ENCODE measurements around the gene C3orf20. TPM values are rescaled to one million over a fixed set of nuclear protein-coding genes. Genes with fewer than 3 reads are reported as not detected.

The C3orf20 gene
- total and polyA plus RNA-seq, 7 donors, result 0.03 to 0.16 TPM; not detected in 5

DNA sequence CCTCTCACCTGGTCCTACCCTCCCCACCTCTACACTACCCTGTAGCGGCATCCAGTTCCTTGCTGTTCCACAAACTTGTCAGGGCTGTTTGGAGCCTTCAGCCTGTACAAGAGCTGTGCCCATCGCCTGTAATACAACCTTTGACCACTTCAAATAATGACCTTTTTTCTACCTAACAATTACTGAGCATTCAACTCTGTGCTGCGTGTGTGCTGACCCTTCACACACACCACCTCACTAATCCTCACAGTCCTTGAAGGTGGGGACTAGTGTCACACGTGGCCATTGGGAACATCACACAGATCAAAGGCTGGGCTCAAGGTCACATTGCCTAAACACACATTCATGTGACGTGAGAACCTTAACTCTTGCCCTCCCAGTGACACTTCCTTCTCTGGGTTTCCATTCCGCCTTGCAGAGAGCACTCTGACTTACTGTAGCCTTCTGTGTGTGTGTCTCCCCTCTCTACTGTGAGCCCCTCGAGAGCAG, 3.1 kb downstream of the C3orf20 start:
- no peaks in the 10 kb centered on the region for H3K27me3 ChIP-seq
- no peaks in the 10 kb centered on the region for H3K36me3 ChIP-seq
- DNase-seq, result no peak
- TF ChIP-seq POLR2AphosphoS5 (IDR thresholded peaks at IDR 0.05), result no peak
- TF ChIP-seq, protein P1, sequence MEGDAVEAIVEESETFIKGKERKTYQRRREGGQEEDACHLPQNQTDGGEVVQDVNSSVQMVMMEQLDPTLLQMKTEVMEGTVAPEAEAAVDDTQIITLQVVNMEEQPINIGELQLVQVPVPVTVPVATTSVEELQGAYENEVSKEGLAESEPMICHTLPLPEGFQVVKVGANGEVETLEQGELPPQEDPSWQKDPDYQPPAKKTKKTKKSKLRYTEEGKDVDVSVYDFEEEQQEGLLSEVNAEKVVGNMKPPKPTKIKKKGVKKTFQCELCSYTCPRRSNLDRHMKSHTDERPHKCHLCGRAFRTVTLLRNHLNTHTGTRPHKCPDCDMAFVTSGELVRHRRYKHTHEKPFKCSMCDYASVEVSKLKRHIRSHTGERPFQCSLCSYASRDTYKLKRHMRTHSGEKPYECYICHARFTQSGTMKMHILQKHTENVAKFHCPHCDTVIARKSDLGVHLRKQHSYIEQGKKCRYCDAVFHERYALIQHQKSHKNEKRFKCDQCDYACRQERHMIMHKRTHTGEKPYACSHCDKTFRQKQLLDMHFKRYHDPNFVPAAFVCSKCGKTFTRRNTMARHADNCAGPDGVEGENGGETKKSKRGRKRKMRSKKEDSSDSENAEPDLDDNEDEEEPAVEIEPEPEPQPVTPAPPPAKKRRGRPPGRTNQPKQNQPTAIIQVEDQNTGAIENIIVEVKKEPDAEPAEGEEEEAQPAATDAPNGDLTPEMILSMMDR (IDR thresholded peaks at IDR 0.05), result no peak
- TF ChIP-seq POLR2A (IDR thresholded peaks at IDR 0.05), result no peak
- TF ChIP-seq EP300 (IDR thresholded peaks at IDR 0.05), result no peak
- no peak overlapping the region for H3K27ac ChIP-seq
- H3K9me3 ChIP-seq, result peaks cover 0 to 3% (median 0%) of the 10 kb centered on the region in 4 donors
- 48 to 67% methylated on average over 7 of the region's 7 CpGs for WGBS, 2 donors
- no peaks in the 10 kb centered on the region for H3K4me1 ChIP-seq
- intact Hi-C loops (cut with DNase I), result no loop called here
- H3K4me3 ChIP-seq, result no peak overlapping the region

DNA sequence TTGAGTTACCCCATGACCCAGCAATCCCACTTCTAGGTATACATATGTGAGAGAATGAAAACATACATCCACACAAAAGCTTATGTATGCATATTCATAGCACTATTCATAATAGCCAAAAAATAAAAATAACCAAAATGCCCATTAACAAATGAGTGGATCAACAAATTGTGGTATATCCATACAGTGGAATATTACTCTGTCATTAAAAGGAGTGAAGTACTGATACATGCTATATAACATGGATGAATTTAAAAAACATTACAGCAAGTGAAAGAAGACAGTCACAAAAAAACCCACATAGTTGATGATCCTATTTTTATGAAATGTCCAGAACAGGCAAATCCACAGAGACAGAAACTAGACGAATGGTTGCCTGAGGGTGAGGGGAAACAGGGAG, 5.2 kb downstream of the C3orf20 start:
- H3K27ac ChIP-seq, result no peak overlapping the region
- no peaks in the 10 kb centered on the region for H3K36me3 ChIP-seq
- 96 to 99% methylated on average over 1 of the region's 1 CpG for WGBS, 2 donors
- H3K4me3 ChIP-seq, result no peak overlapping the region
- TF ChIP-seq EP300 (IDR thresholded peaks at IDR 0.05) (no peak), POLR2AphosphoS5 (IDR thresholded peaks at IDR 0.05) (no peak), POLR2A (IDR thresholded peaks at IDR 0.05) (no peak)
- TF ChIP-seq, protein P1 (IDR thresholded peaks at IDR 0.05), result no peak
- H3K4me1 ChIP-seq, result no peaks in the 10 kb centered on the region
- intact Hi-C loops (cut with DNase I), result no loop called here
- peaks cover 0 to 3% (median 0%) of the 10 kb centered on the region in 4 donors for H3K9me3 ChIP-seq
- DNase-seq, result no peak
- no peaks in the 10 kb centered on the region for H3K27me3 ChIP-seq

DNA sequence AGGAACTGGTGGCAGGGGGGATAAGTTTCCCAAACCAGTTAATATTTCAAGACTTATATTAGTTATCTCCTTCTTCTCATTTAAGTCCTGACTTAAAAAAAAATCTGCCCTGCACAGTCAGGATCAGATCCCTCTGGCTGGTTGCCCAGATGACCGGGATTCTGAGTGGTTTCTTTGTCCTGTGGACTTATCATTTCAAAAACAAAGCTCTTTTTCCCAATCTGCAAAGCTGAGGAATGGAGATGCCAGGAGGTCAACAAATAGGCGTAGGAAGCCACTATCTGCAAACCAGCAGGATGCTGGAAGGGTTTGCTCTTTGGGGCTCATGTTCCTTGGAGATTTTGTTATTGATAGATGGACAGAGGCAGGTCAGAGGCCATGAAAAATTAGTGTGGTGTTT, 5.8 kb downstream of the C3orf20 start:
- Histone ChIP-seq H3K4me1 (no peaks in the 10 kb centered on the region), H3K27ac (no peak overlapping the region), H3K27me3 (no peaks in the 10 kb centered on the region), H3K36me3 (no peaks in the 10 kb centered on the region), H3K9me3 (peaks cover 0 to 3% (median 0%) of the 10 kb centered on the region in 4 donors), H3K4me3 (no peak overlapping the region)
- no peak for TF ChIP-seq POLR2AphosphoS5 (IDR thresholded peaks at IDR 0.05)
- TF ChIP-seq EP300 (IDR thresholded peaks at IDR 0.05), result no peak
- TF ChIP-seq POLR2A (IDR thresholded peaks at IDR 0.05), result no peak
- DNase-seq, result no peak
- intact Hi-C loops (cut with DNase I), result no loop called here
- 64 to 78% methylated on average over 2 of the region's 2 CpGs for WGBS, 2 donors

DNA sequence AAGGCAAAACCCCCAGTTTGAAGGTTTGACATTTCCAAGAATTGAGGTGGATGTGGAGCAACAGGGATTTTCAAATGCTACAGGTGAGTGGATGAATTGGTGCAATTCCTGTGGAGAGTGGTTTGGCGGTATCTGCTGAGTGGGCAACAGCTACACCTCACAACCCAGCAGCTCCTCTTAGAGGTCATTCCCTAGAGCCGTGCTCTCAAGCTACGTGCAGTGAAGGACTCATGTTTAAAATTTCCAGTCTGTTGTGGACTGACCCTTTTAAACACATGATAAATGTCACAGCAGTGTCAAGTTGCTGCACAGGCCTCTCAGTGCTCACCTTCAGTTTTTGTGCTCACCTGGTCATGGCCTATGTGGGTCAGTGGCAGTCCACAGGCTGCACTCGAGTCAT, 9.5 kb downstream of the C3orf20 start:
- 93 to 95% methylated on average over 4 of the region's 4 CpGs for WGBS, 2 donors
- no peaks in the 10 kb centered on the region for H3K4me1 ChIP-seq
- no peak for DNase-seq
- peaks cover 0 to 3% (median 0%) of the 10 kb centered on the region in 4 donors for H3K9me3 ChIP-seq
- H3K36me3 ChIP-seq, result no peaks in the 10 kb centered on the region
- no peaks in the 10 kb centered on the region for H3K27me3 ChIP-seq
- TF ChIP-seq POLR2A (IDR thresholded peaks at IDR 0.05) (no peak), EP300 (IDR thresholded peaks at IDR 0.05) (no peak), POLR2AphosphoS5 (IDR thresholded peaks at IDR 0.05) (no peak)
- TF ChIP-seq, protein P1 (IDR thresholded peaks at IDR 0.05), result no peak
- H3K4me3 ChIP-seq, result no peak overlapping the region
- no peak overlapping the region for H3K27ac ChIP-seq
- intact Hi-C loops (cut with DNase I), result no loop called here

DNA sequence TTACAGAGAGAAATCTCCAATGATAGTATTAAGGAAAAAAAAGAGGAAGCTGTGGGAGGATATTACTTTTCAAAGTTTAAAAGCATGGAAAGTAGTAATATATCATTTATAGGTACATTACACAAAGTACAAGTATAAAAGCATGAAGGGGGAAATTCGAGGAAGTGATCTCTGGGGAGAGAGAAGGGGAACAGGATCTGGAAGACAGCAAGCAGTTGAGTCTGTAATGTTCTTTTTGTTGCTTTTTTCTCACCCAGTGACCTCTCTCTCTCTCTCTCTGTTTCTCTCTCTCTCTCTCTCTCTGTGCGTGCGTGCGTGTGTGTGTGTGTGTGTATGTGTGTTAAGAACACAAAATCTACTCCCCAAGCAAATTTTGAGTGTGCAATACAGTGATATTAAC, 10.2 kb downstream of the C3orf20 start:
- intact Hi-C loops (cut with DNase I), result no loop called here
- H3K9me3 ChIP-seq, result peaks cover 0 to under 1% (median 0%) of the 10 kb centered on the region in 4 donors

More for the DNA sequence above, 10.2 kb downstream of the C3orf20 start:
- H3K4me1 ChIP-seq, result no peaks in the 10 kb centered on the region
- H3K27me3 ChIP-seq, result no peaks in the 10 kb centered on the region
- no peak overlapping the region for H3K4me3 ChIP-seq
- H3K27ac ChIP-seq, result no peak overlapping the region
- no peak for DNase-seq
- H3K36me3 ChIP-seq, result no peaks in the 10 kb centered on the region
- TF ChIP-seq POLR2A (IDR thresholded peaks at IDR 0.05) (no peak), EP300 (IDR thresholded peaks at IDR 0.05) (no peak), POLR2AphosphoS5 (IDR thresholded peaks at IDR 0.05) (no peak)
- TF ChIP-seq, protein P1 (IDR thresholded peaks at IDR 0.05), result no peak
- 38 to 56% methylated on average over 4 of the region's 4 CpGs for WGBS, 2 donors

Measured in sigmoid colon (tissue), 7 donors.